Erythroblast (primary cell): Measurements from ENCODE around the gene TREM1.

Experiments
- DNase-seq, 2 experiments: peaks; one replicate each; lab custom pipeline; 2025; lab: John Stamatoyannopoulos, UW
- GATA1 ChIP-seq: IDR thresholded peaks from 2 replicates; pipeline ENCODE4 v1.6.1; 2011; ENCODE audit warnings: low read depth, mild to moderate bottlenecking, control low read depth, low read length, moderate library complexity
- POLR2A ChIP-seq: IDR thresholded peaks from 2 replicates; pipeline ENCODE4 v1.6.1; 2011; ENCODE audit warnings: mild to moderate bottlenecking, low read length

The TREM1 gene

DNA sequence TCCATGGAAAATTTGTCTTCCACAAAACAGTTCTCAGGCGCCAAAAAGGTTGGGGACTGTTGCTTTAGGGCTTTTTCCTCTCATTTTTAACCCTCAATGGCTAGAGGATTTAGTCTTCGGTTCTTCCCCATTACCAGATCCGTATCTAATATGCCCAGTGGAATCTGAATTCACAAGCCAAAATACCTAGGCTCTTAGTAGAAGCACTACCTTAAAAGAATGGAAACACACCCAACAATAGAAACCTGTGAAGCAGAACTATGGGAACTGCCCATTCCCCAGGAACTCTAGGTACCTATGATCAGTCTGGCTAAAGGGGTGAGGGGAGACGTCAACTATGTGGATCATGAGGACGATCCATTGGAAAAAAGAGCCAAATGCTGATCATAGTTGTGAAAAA lies 55.2 kb downstream of the TREM1 start:
- no peak for DNase-seq
- TF ChIP-seq POLR2A (no peak), GATA1 (no peak)

DNA sequence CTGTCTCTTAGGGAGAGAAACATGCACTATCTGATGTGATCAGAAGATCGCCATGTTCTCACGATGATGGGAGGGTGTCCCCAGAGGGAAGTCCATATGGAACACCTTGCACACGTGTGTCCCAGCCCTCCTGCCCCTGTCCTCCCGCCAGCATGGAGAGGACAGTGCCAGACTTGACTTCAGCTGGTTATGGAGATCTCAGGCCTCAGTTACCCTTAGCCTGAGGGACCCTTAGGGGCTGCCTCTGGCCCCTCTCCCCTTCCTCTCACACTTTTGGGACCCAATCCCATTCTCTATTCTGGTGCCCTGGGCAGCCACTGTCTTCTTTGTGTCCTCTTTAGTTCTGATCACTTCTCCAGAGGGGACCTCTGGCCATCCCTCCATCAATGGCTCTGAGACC lies 56.8 kb downstream of the TREM1 start:
- peak in 1 of 2 experiments; percentile 42 for DNase-seq
- TF ChIP-seq GATA1 (no peak), POLR2A (no peak)

DNA sequence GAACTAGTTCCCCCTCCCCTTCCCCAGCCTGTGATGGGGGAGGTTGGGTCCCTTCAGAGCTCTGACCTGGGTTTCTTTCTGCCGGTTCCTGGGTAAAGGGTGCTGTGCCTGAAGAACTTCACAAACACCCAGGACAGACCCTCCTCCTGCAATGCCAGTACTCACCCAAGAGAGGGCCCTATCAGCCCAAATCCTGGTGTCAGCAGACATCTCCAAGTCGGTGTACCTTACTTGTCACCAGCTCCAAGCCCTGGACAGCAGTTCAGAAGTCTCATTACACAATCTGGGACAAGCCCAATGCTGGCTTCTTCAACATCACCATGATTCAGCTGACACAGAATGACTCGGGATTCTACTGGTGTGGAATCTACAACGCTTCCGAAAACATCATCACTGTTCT lies 57.9 kb downstream of the TREM1 start:
- peak; percentile 88 to 93 for DNase-seq
- TF ChIP-seq POLR2A = no peak
- no peak for TF ChIP-seq GATA1

DNA sequence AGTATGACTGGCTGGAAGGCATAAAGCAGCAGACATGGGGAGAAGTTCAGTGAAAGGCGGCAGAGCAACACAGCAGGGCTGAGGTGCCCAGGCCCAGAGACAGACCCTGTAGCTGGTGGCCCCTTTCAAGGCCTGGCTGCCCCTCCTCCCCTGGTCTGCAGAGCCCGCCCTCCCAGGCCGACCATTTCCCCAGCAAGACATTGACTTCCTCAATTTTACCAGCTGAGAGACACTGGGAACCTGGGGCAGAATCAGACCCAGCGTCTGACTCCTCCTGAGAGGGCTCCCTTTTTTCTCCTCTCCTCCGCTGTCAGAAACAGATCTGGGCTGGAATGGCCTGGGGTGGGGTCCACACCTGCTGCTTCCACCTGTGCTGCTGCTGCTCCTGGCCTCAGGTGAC lies 58.4 kb downstream of the TREM1 start, which contains the start of gene TREML4:
Gene TREML4 (plus strand): TSS at position 254 of the 400 bp plus-strand sequence. CDS start 79 bp downstream, at position 333.
- peak in 1 of 2 experiments; percentile 35 for DNase-seq
- TF ChIP-seq GATA1 = no peak
- TF ChIP-seq POLR2A = no peak

DNA sequence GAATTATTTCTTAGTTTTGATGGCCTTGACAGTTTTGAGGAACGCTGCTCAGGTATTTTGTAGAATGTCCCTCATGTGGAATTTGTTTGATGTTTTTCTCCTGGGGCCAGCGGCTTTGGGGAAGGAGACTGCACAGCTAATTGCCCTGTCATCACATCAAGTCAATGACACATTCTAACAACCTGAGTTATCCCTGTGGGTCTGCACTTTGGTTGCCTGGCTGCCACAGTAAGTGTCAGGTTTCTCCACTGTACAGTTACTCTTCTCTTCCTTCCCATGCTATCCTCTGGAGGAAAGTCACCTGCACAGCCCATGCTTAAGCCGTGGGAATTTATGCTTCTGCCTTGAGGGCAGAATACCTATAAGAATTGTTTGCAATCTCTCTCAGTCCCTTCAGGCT lies 59.7 kb downstream of the TREM1 start:
- DNase-seq = no peak
- TF ChIP-seq POLR2A = no peak

DNA sequence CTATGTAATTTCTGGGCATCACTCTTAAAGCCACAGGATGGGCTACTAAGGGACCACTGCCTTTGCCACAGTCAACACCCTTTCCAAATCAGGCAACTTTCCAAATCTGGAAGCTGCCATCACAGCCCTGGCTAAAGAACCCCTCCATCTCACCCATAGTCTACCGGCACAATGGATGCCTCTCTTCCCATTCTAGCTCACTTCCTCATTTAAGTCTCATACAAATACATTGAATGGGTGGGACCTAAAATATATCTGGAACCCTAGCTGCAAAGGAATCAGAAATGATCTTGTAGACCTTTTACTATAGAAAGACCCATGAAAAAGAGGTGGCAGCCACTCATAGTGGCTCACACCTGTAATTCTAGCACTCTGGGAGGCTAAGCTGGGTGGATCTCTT lies 61.7 kb downstream of the TREM1 start:
- DNase-seq = no peak

More for the DNA sequence above, 61.7 kb downstream of the TREM1 start:
- TF ChIP-seq POLR2A (no peak), GATA1 (no peak)
